Measurements from ENCODE around the gene ETV7. TPM values are rescaled to one million over a fixed set of nuclear protein-coding genes. Genes with fewer than 3 reads are reported as not detected.
A peak's percentile ranks its signal among the peaks of the same experiment; 100 is the strongest.

Gene ETV7
- total and polyA plus RNA-seq, 9 donors, result 1.1 to 3.7 (median 1.7) TPM

DNA sequence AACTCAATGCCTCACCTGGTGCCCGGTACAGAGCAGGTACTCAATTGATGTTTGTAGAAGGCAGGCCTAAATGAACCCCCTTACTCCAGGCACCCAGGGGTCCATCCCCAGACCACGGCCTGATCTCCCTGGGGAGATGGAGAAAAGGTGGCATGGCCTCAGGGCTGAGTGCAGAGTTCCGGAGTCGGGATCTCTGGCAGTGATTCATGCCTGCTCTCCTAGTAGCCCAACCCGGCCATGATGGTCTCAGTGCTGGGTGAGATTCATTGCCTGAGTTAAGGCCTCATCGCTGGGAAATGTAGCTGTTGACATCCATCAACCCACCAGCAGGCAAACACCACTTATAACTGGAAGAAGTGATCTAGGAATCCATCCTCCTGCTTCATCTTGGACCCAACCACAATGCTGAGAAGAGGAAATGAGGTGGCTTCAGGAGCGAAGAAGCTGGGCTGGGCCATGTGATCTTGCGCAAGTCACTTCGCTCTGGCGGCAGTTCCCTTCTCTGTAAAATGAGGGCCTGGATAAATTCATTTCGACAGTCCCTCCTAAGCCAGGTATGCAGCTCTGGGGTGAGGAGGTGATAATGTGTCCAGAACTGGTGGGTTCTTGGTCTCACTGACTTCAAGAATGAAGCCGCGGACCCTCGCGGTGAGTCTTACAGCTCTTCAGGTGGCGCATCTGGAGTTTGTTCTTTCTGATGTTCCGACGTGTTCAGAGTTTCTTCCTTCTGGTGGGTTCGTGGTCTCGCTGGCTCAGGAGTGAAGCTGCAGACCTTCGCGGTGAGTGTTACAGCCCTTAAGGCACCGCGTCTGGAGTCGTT is 24.7 kb downstream of the ETV7 start:
- DNase-seq, result peak in 1 of 5 donors; percentile 22
- no peak overlapping the region for H3K4me3 ChIP-seq
- TF ChIP-seq POLR2A (IDR thresholded peaks at IDR 0.05), result no peak
- TF ChIP-seq, protein P1, sequence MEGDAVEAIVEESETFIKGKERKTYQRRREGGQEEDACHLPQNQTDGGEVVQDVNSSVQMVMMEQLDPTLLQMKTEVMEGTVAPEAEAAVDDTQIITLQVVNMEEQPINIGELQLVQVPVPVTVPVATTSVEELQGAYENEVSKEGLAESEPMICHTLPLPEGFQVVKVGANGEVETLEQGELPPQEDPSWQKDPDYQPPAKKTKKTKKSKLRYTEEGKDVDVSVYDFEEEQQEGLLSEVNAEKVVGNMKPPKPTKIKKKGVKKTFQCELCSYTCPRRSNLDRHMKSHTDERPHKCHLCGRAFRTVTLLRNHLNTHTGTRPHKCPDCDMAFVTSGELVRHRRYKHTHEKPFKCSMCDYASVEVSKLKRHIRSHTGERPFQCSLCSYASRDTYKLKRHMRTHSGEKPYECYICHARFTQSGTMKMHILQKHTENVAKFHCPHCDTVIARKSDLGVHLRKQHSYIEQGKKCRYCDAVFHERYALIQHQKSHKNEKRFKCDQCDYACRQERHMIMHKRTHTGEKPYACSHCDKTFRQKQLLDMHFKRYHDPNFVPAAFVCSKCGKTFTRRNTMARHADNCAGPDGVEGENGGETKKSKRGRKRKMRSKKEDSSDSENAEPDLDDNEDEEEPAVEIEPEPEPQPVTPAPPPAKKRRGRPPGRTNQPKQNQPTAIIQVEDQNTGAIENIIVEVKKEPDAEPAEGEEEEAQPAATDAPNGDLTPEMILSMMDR (IDR thresholded peaks at IDR 0.05), result no peak
- no peak for TF ChIP-seq EP300 (IDR thresholded peaks at IDR 0.05)
- no peaks in the 10 kb centered on the region for H3K9me3 ChIP-seq
- intact Hi-C loops (cut with DNase I), result loop anchor here (5.0 kb wide), 2 partner anchors 60 to 240 kb away; no protein-coding TSS in a partner anchor
- H3K27me3 ChIP-seq, result no peaks in the 10 kb centered on the region
- no peak overlapping the region for H3K27ac ChIP-seq
- peaks cover 5% of the 10 kb centered on the region for H3K4me1 ChIP-seq (ENCODE audit: insufficient read depth)
- 90 to 93% (median 91%) methylated on average over 25 of the region's 25 CpGs for WGBS, 3 donors
- H3K36me3 ChIP-seq, result no peaks in the 10 kb centered on the region

DNA sequence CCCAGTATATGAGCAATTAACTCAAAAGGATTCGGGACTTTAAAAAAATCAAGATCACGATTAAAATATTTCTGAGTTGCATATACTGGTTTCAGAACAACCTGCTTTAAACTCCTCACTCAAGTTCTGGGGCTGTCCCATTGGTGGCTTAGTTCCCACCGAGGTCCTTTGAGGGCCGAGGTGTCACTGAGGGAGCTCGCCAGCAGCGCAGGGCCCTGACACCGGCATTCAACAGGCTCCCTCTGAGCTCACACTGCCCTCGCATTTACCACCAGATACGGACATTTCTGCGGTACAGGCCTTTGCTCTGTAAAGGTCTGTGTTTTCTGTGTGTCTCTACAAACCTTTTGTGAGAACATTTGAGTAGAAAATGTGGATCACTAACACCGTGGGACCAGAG is 26.4 kb downstream of the ETV7 start:
- 83 to 85% (median 85%) methylated on average over 11 of the region's 11 CpGs for WGBS, 3 donors
- Histone ChIP-seq H3K4me3 (no peak overlapping the region), H3K27ac (no peak overlapping the region), H3K36me3 (no peaks in the 10 kb centered on the region), H3K4me1 (ENCODE audit: insufficient read depth) (peaks cover 5% of the 10 kb centered on the region), H3K27me3 (no peaks in the 10 kb centered on the region), H3K9me3 (no peaks in the 10 kb centered on the region)
- no peak for DNase-seq
- TF ChIP-seq EP300 (IDR thresholded peaks at IDR 0.05), result no peak
- TF ChIP-seq, protein P1 (IDR thresholded peaks at IDR 0.05), result no peak
- TF ChIP-seq POLR2A (IDR thresholded peaks at IDR 0.05), result no peak
- intact Hi-C loops (cut with DNase I), result loop anchor here (2.0 to 5.0 kb wide), 3 partner anchors 59 to 239 kb away; no protein-coding TSS in a partner anchor

DNA sequence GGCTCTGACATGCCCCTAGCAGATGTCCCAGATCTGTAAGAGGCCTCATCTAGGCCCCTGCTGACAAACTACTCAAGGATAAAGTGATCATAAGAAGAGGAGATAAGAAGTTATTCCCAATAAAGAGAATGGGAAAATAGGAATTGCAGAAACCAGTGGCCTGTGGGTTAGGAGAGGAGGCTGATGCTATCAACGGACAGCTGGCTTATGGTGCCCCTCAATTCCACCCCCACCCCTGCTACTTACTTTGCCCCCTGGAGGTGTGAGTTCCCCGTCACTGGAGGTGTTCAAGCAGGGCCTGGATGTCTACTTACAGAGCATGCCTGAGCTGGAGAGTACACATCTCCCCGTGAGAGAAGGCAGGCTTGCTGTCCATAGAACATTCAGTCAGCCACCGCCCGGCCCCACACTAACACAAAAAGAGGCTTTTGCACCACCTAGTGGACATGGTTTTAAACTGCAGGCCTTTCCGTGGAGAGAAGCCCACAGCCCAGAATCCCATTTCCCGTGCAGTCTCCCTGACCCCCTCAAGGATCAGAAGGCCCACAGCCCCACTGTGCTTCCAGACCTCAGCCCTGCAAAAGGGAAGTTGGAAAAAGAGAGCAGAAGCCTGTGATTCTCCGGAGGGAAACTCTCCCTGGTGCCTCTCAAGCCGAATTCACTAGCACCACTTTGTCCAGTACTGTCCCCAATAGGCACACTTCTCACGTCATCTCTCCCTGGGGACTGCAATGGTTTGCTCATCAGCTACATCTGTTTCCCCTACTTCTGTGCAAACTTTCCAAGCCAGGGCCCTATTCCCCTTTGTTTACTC is 27.0 kb downstream of the ETV7 start:
- Histone ChIP-seq H3K36me3 (no peaks in the 10 kb centered on the region), H3K9me3 (no peaks in the 10 kb centered on the region), H3K27ac (no peak overlapping the region), H3K4me1 (ENCODE audit: insufficient read depth) (peaks cover 5% of the 10 kb centered on the region), H3K27me3 (no peaks in the 10 kb centered on the region), H3K4me3 (no peak overlapping the region)
- TF ChIP-seq, protein P1 (IDR thresholded peaks at IDR 0.05), result peak; percentile 55 to 86 (median 84)
- TF ChIP-seq POLR2A (IDR thresholded peaks at IDR 0.05), result no peak
- no peak for TF ChIP-seq EP300 (IDR thresholded peaks at IDR 0.05)
- peak; percentile 72 to 83 (median 81) for DNase-seq
- intact Hi-C loops (cut with DNase I), result loop anchor here (2.0 to 5.0 kb wide), 3 partner anchors 58 to 238 kb away; no protein-coding TSS in a partner anchor
- WGBS, 3 donors, result 16 to 21% (median 20%) methylated on average over 10 of the region's 10 CpGs

DNA sequence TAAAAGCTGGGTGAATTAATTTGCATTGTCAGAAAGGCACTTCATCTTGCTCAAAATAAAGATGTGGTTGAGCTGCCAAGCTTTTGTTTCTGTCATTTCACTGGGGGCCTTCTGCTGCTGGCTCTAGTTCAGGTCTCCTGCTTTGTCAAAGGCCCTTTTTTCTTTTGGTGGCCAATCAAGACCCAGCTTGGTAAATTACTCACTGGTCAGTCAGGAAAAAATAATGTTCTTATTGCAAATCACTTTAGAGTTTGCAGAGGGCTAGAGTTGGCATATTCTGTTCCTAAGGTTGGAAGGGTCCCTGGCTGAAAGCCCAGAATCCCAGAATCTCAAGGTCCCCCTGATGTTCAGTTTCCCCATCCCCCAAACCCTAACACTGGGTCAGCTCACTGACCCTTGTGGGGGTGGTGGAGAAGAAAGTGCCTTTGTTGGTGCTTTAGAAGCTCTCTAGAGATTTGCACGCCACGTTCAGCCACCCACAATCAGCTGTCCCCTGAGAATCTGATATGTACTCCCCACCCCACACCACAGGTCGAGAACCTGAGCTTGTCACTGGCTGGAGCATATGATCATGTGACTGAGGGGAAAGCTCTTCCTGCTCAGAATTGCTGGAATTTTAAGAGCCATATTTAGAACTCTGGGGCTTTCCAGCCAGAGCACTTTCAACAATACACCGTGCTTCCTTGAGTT is 29.1 kb downstream of the ETV7 start:
- TF ChIP-seq, protein P1 (IDR thresholded peaks at IDR 0.05), result no peak
- TF ChIP-seq POLR2A (IDR thresholded peaks at IDR 0.05) (no peak), EP300 (IDR thresholded peaks at IDR 0.05) (no peak)
- peak in 2 of 5 donors; percentile 35 to 51 for DNase-seq
- H3K9me3 ChIP-seq, result no peaks in the 10 kb centered on the region
- no peaks in the 10 kb centered on the region for H3K36me3 ChIP-seq
- intact Hi-C loops (cut with DNase I), result loop anchor here in 1 of 4 donors (5.0 kb wide), 1 partner anchor 231 kb away; no protein-coding TSS in a partner anchor
- no peak overlapping the region for H3K4me3 ChIP-seq
- H3K27me3 ChIP-seq, result no peaks in the 10 kb centered on the region
- WGBS, 3 donors, result 20 to 32% (median 29%) methylated on average over 4 of the region's 4 CpGs
- H3K27ac ChIP-seq, result peak overlapping the region in 1 of 2 donors; percentile 33
- peaks cover 5% of the 10 kb centered on the region for H3K4me1 ChIP-seq (ENCODE audit: insufficient read depth)

Data from ovary (tissue), 9 donors.